Activated B cell treated with CpG ODN at 0.5 μM for 24 hours (primary cell): ENCODE data around the gene CCS. TPM values are rescaled to one million over a fixed set of nuclear protein-coding genes. Genes with fewer than 3 reads are reported as not detected.

ENCODE experiments used
- ATAC-seq: fragments of 200-7000 bp; cut with Tn5 transposase; one replicate; pipeline ENCODE4 v1.10.0; 2021; ENCODE audit warnings: low read depth, mild to moderate bottlenecking, moderate library complexity
- CTCF ChIA-PET: fragments of 350-600 bp; sonication (Branson Sonifier 250); formaldehyde crosslinking; loops from one replicate; lab custom pipeline; 2021; ENCODE audit warnings: antibody characterized with exemption; lab: Charles Lee
- POLR2A ChIA-PET: fragments of 350-600 bp; sonication (Branson Sonifier 250); formaldehyde crosslinking; loops from one replicate; lab custom pipeline; 2021; ENCODE audit warnings: antibody characterized with exemption; lab: Charles Lee
- DNase-seq: peaks from one replicate; pipeline ENCODE4 v3.0.0; 2022
- H3K27ac Mint-ChIP-seq: one replicate; pipeline ENCODE4 v1.8.0; 2020; ENCODE audit warnings: mixed read lengths
- H3K27me3 Mint-ChIP-seq: one replicate; pipeline ENCODE4 v1.8.0; 2021; ENCODE audit warnings: mixed read lengths
- H3K36me3 Mint-ChIP-seq: one replicate; pipeline ENCODE4 v1.8.0; 2021; ENCODE audit warnings: low read depth, mixed read lengths
- H3K4me1 Mint-ChIP-seq: one replicate; pipeline ENCODE4 v1.8.0; 2021; ENCODE audit warnings: mixed read lengths
- H3K4me3 Mint-ChIP-seq: one replicate; pipeline ENCODE4 v1.8.0; 2020; ENCODE audit warnings: mild to moderate bottlenecking, mixed read lengths
- H3K9me3 Mint-ChIP-seq: one replicate; pipeline ENCODE4 v1.8.0; 2020; ENCODE audit warnings: mixed read lengths
- CTCF ChIP-seq: fragments of 200-600 bp; IDR thresholded peaks from one replicate; pipeline ENCODE4 v1.8.0; 2022; ENCODE audit warnings: antibody characterized with exemption, mild to moderate bottlenecking
- intact Hi-C: fragments of 100-400 bp; cut with micrococcal nuclease; formaldehyde crosslinking; loops from one replicate; pipeline ENCODE4 v1.15.1; 2024
- total RNA-seq: library from RNA; stranded (reverse); gene quantifications from 2 replicates; pipeline ENCODE4 v1.2.3, GENCODE V29; 2022

CCS gene
- total RNA-seq, 1 donor from 2014 or later, result 65.3 TPM

GRCh38 chr11:66564538-66564937, 28.4 kb upstream of the CCS start:
- Mint-ChIP-seq H3K4me3 (no peak overlapping the region), H3K9me3 (no peaks in the 10 kb centered on the region), H3K4me1 (peaks cover 13% of the 10 kb centered on the region), H3K27ac (no peak overlapping the region), H3K27me3 (peaks cover 10% of the 10 kb centered on the region), H3K36me3 (no peaks in the 10 kb centered on the region)
- CTCF ChIA-PET, result no interaction called here
- no peak for ATAC-seq
- POLR2A ChIA-PET, result no interaction called here
- intact Hi-C loops, result no loop called here
- no peak for TF ChIP-seq CTCF
- DNase-seq, result no peak

DNA sequence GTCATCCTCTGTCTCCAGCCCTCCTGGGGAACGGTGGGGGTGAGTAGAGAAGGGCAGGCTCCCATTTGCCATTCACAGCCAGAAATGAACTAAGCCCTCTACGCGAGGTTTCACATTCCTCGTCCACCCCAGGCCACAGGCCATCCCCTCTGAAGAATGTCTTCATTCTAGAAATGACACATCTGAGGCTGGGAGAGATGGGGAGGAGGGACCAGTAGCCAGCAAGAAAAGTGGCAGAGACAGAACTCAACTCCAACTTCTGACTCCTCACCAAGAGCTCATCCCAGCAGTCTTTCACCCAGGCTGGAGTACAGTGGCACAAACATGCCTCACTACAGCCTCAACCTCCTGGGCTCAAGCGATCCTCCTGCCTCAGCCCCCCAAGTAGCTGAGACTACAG, 28.0 kb upstream of the CCS start:
- H3K27ac Mint-ChIP-seq, result no peak overlapping the region
- CTCF ChIA-PET, result no interaction called here

DNA sequence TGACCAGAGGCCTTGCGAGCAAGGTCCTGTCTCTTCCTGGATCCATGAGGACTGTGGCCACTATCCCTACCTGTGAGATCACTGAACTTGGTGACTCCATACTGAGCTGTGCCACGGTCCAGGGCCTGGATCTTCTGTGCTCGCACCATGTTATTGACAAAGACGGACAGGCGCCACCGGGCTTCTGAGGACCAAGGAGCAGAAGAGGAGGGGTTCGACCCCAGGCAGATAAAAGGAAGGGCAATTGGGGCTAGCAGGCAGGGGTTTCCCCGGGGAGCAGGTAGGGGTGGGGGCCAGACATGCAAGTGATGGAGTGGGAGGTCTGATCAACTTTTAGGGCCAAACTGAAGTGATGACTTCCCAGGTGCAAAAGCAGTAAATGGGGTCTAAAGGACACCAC, 26.8 kb upstream of the CCS start:
- no peak for DNase-seq
- no peaks in the 10 kb centered on the region for H3K9me3 Mint-ChIP-seq
- no peak overlapping the region for H3K27ac Mint-ChIP-seq
- peaks cover 15% of the 10 kb centered on the region for H3K27me3 Mint-ChIP-seq
- H3K4me3 Mint-ChIP-seq, result no peak overlapping the region
- ChIA-PET CTCF (no interaction called here), POLR2A (no interaction called here)
- no peaks in the 10 kb centered on the region for H3K36me3 Mint-ChIP-seq
- ATAC-seq, result no peak
- H3K4me1 Mint-ChIP-seq, result peaks cover 13% of the 10 kb centered on the region
- no peak for TF ChIP-seq CTCF
- intact Hi-C loops, result no loop called here

More for the DNA sequence above, 28.0 kb upstream of the CCS start:
- ATAC-seq (no peak), DNase-seq (no peak)
- Mint-ChIP-seq H3K27me3 (peaks cover 11% of the 10 kb centered on the region), H3K4me1 (peaks cover 13% of the 10 kb centered on the region), H3K36me3 (no peaks in the 10 kb centered on the region), H3K9me3 (no peaks in the 10 kb centered on the region), H3K4me3 (no peak overlapping the region)
- TF ChIP-seq CTCF, result no peak
- POLR2A ChIA-PET, result no interaction called here
- intact Hi-C loops, result no loop called here

- no peak overlapping the region for H3K27ac Mint-ChIP-seq
- H3K9me3 Mint-ChIP-seq, result no peaks in the 10 kb centered on the region
- H3K27me3 Mint-ChIP-seq, result peaks cover 15% of the 10 kb centered on the region
- H3K4me3 Mint-ChIP-seq, result peak overlapping the region; percentile 73
- peaks cover 13% of the 10 kb centered on the region for H3K4me1 Mint-ChIP-seq
- no peaks in the 10 kb centered on the region for H3K36me3 Mint-ChIP-seq
- ChIA-PET CTCF (interaction anchor here (2.3 kb wide), 1 partner anchor 110 kb away, joined by 7 read pairs; the partner anchor contains the start of gene RBM4B), POLR2A (interaction anchor here (1.3 kb wide), 1 partner anchor 22 kb away, joined by 6 read pairs; the partner anchor contains the start of genes ACTN3 and ZDHHC24)
- ATAC-seq (no peak), DNase-seq (no peak)
- no peak for TF ChIP-seq CTCF
- intact Hi-C loops, result loop anchor here (1.0 kb wide), 1 partner anchor 21 kb away; the partner anchor contains the start of genes ACTN3 and ZDHHC24
These were observed 25.2 kb upstream of the CCS start for GRCh38 chr11:66567787-66568123.

DNA sequence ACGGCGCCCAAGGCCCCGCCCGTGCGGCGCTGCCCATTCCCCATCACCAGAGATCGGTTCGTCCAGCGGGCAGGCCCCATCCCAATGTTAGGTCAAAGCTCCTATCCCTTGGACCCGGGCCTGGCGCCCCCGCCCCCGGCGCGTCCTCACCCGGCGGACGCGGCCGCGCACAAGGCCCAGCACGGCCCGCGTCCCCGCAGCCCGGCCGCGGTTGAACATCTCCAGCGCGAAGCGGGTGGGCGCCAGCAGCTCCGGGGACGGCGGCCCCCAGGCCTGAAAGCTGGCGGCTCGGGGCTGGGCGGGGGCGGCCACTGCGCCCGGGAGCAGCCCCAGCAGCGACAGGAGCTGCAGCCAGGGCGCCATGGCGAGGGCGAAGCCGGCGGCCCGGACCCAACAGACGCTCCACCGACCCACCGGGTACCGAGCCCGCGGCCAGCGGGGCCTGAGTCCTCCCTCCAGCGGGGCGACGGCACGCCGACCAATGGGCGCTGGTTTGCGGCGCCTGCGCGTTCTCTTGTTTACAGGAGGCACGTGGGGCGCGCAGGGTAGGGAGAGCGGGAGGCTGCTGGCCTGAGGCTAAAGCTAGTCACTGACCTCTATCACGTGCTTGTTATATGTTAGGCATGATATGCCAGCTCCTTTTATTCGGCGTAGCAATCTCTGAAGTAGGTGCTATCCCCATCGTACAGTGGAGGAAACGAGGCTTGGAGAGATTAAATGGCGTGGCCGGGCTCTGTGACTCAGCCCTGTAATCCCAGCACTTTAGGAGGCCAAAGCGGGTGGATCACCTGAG, 24.7 kb upstream of the CCS start, which contains the start of gene CTSF:
Gene CTSF, minus strand, starts transcription at position 483 of the 793 bp plus-strand sequence. Its CDS starts 120 bp downstream, at position 363.
- peaks cover 13% of the 10 kb centered on the region for H3K4me1 Mint-ChIP-seq
- TF ChIP-seq CTCF, result no peak
- DNase-seq (peak; percentile 60), ATAC-seq (peak; percentile 93)
- H3K36me3 Mint-ChIP-seq, result no peaks in the 10 kb centered on the region
- peak within 1 kb of the TSS; percentile 77 for H3K4me3 Mint-ChIP-seq
- peaks cover 15% of the 10 kb centered on the region for H3K27me3 Mint-ChIP-seq
- POLR2A ChIA-PET, result interaction anchor here (1.0 to 1.3 kb wide), 3 partner anchors 22 to 84 kb away, joined by 4 to 6 read pairs (median 5); partner anchors contain the start of genes ACTN3, RBM14 and ZDHHC24
- CTCF ChIA-PET, result interaction anchor here (1.5 to 2.3 kb wide), 2 partner anchors 13 to 110 kb away, joined by 4 to 7 read pairs; partner anchors contain the start of gene RBM4B
- no peaks in the 10 kb centered on the region for H3K9me3 Mint-ChIP-seq
- intact Hi-C loops, result loop anchor here (1.0 kb wide), 1 partner anchor 22 kb away; the partner anchor contains the start of genes ACTN3 and ZDHHC24
- no peak within 1 kb of the TSS for H3K27ac Mint-ChIP-seq
